ENCODE results near the gene DRD4.

- TF ChIP-seq GATA2 (IDR thresholded peaks at IDR 0.05; ENCODE audit: low read depth, low read length) (no peak), GATA3 (IDR thresholded peaks at IDR 0.05; ENCODE audit: low read depth, low read length) (no peak)
Observed at GRCh38 chr11:587546-587945, 49.5 kb upstream of the DRD4 start.
